Activated CD4-positive, CD25-positive, alpha-beta regulatory T cell (primary cell): ENCODE data around the gene COX20.

ENCODE experiments used
- DNase-seq, 4 experiments: peaks; one replicate each; lab custom pipeline; 2025; lab: John Stamatoyannopoulos, UW

The COX20 gene

DNA sequence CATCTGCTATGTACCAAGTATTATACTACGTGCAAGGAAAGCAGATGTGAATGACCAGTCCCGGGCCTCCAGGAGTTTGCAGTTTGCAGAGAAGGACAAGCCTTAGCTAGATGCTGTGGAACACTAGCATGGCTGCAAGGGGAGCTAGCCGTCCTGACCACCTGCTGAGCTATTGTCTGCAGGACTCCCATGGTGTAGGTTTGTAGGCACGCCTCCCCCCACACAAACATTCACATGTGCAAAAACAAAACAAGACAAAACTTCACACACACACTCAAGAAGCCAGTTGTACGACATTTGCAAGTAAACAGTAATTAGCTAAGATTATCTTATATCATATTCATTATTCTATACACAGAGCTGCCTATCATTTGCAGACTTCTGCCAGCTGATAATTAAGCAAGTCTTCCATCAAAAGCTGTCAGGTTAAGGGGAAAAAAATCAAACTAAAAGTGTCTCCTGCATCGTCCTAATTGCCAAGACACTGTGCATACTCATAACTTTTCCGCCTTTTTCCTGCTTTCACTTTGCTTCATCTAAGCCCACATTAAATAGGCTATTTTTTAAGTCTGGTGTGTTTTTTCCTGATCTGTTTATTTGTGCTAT, 39.6 kb downstream of the COX20 start:
- DNase-seq = no peak

DNA sequence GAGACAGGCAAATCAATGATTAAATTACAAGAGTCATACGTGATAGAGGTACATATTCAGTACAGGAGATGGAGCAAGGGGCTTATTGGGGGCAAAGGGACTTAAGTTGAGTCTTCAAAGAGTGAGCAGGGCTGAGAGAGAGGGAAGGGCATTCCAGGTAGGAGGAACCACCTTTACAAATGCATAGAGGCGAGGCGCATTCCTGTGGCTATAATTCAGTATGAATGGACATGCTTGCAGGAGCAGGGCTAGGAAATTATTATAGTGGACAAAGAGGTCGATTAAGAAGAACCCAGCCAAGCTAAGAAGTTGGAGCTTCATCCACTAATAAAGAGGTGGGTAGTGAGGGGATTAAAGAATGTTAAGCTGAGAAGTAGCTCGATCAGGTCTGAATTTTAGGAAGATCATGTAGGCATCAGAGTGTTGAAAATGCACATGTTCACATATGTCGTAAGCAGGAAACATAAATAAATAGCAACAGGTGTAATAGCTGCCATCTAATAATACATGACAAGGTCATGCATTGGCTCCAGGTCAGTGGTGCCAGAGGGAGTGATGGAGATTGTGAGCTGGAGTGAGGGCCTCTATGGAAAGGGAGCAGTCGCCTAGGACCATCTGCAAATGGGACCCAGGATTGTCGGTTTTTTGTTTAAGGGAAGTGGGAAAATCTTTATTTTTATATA, 40.9 kb downstream of the COX20 start:
- no peak for DNase-seq

DNA sequence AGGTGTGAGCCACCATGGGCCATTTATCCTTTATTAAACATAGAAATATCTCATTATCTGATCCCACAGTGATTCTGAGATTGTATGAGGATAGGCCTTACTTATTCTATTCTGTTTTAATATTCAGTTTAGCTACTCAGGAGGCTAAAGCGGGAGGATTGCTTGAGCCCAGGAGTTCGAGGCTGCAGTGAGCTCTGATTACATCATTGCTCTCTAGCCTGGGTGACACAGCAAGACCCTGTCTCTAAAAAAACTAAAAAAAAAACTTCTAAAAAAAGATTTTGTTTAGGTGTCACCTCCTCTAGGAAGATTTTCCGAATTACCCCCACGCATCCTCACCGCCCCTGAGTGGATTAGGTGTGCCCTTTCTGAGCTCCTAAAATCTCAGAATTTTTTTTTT, 43.2 kb downstream of the COX20 start:
- DNase-seq = no peak

DNA sequence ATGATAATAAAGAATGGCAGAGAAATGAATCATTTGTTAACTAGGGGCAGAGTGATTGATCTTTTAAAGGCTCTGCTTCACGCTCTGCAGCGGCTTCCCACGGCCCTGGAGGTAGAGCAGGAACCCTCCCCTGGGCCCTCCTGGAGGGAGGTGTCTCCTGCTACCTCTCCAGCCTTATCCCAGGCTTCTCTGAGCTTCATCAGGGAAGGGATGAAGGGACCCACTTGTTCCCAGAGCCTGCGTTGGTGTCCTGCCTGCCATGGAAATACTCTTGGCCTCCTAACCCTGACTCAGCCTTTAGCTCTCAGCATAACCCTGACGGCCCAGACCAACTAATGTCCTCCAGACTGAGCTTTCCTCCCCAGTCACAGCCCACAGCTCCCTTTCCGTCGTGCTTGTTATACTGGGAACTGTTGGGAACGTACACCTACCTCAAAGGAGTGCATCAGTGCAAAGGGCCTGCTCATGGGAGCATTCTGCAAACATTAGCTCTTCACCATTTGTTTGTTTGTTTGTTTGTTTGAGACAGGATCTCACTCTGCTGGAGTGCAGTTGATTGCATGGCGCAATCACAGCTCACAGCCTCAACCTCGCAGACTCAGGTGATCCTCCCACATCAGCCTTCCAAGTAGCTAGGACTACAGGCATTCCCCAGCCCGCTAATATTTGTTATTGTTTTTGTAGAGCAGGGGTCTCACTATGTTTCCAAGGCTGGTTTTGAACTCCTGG, 46.3 kb downstream of the COX20 start:
- no peak for DNase-seq

DNA sequence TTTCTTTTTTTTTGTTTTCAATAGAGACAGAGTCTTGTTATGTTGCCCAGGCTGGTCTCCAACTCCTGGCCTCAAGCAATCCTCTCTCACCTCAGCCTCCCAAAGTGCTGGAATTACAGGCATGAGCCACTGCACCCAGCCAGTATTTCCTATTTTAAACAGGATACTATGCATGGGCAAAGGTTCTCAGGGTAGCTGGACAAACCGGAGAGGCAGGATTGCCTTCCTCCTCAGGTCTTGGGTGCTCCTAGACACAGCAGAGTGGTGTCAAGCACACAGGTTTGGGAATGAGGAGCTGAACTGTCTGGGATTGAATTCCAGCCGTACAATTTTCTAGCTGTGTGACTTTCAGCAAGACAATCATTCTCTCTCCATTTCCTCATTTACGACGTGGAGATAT, 51.8 kb downstream of the COX20 start:
- DNase-seq = no peak

DNA sequence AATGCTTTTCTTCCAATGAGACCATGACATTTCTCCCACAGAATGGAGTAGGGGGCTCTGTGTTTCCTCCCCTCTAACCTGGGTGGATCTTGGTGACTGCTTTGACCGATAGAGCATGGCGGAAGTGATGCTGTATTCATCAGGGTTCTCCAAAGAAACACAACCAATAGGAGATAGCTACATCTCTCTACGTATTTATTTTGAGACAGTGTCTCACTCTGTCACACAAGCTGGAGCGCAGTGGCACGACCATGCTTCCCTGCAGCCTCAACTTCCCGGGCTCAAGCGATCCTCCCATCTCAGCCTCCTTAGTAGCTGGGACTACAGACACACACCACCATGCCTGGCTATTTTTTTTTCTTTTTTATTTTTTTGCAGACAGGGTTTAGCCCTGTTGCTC, 58.4 kb downstream of the COX20 start:
- DNase-seq = no peak
